AG09309 (cell line): ENCODE measurements around the gene KIF7.
A peak's percentile ranks its signal among the peaks of the same experiment; 100 is the strongest.

Experiments used
- DNase-seq: peaks from one replicate; pipeline ENCODE4 v3.0.0-alpha.2; 2010; ENCODE audit warnings: low read depth
- H3K4me3 ChIP-seq: 2 replicates; pipeline ENCODE4 v1.5.1; 2011; ENCODE audit warnings: mild to moderate bottlenecking, low read depth, low read length, moderate library complexity; ENCODE audit not compliant: control insufficient read depth
- TF ChIP-seq, protein P1 (sequence below): IDR thresholded peaks from 2 replicates; pipeline ENCODE4 v1.5.1; 2011; ENCODE audit warnings: mild to moderate bottlenecking, low read depth, low read length, inconsistent platforms; ENCODE audit not compliant: insufficient read depth, control insufficient read depth; ENCODE audit errors: missing control alignments

KIF7 gene

DNA sequence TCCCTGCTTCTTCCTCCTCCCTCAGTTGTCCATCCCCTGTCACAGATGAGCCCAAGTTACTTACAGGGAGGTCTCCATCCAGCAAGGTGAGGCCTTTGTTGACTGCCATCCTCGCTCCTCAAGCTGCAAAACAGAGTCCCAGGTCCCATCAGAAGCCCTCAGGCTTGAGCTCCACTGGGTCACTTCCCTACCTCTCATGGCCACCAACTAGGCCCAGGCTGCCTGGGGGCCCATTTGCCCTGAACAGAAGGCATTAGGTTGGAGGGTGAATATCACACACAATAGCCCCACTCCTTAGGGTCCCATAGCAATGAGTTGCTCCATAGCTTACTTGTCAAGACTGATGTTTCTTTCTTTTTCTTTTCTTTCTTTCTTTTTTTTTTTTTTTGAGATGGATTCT lies 22.1 kb upstream of the KIF7 start:
- no peak overlapping the region for H3K4me3 ChIP-seq
- TF ChIP-seq, protein P1, sequence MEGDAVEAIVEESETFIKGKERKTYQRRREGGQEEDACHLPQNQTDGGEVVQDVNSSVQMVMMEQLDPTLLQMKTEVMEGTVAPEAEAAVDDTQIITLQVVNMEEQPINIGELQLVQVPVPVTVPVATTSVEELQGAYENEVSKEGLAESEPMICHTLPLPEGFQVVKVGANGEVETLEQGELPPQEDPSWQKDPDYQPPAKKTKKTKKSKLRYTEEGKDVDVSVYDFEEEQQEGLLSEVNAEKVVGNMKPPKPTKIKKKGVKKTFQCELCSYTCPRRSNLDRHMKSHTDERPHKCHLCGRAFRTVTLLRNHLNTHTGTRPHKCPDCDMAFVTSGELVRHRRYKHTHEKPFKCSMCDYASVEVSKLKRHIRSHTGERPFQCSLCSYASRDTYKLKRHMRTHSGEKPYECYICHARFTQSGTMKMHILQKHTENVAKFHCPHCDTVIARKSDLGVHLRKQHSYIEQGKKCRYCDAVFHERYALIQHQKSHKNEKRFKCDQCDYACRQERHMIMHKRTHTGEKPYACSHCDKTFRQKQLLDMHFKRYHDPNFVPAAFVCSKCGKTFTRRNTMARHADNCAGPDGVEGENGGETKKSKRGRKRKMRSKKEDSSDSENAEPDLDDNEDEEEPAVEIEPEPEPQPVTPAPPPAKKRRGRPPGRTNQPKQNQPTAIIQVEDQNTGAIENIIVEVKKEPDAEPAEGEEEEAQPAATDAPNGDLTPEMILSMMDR, result no peak
- DNase-seq, result no peak

DNA sequence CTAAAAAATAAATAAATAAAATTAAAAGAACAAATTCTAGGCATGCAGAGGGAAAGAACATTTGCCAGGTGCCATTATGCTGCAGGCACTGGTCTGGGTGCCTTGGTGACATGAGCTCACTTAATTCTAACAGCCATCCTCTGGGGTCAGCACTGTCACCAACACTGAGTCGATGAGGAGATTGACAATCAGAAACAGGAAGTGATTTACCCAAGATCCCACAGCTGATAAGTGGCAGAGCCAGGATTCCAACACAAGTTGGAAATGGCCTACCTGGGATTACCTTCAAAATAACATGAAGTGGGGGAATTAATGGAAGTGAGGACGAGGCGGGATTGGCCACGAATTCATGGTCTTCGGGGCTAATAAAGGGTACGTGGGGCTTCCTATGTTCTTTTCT lies 20.3 kb upstream of the KIF7 start:
- TF ChIP-seq, protein P1, result no peak
- DNase-seq, result no peak
- no peak overlapping the region for H3K4me3 ChIP-seq

DNA sequence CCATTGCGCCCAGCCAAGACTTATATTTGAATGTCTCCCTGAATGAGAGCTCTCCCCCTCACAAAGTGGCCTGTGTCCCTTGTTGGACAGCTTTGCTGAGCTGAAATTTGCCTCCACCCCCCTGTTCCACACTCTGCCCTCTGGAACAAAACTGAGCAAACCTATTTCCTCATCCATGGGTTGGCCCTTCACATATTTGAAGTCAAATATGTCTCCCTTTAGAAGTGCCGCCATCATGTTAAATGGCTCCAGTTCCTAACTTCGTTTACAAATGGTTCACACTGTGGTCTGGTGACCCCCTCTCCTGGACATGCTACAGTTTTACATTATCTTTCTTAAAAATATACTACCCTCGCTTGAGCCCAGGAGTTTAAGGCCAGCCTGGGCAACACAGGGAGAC lies 19.3 kb upstream of the KIF7 start:
- no peak for DNase-seq
- no peak overlapping the region for H3K4me3 ChIP-seq
- TF ChIP-seq, protein P1, result no peak

DNA sequence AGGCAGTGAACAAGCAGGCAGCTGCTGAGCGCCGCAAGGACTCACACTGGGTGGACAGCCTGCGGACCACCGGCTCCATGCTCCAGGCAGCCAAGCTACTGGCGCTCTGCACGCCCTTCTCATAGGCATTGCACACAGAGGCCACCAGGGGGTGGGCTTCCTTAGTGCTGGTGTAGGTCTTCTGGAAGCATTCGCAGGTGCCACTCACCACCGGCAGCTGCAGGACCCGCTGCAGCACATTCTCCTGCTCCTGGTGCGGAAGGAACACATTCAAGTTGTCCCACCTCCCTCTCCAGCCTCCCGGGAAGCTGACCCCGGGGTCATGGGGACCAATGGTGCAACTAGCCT lies 17.9 kb upstream of the KIF7 start:
- no peak overlapping the region for H3K4me3 ChIP-seq
- TF ChIP-seq, protein P1, result peak; percentile 34
- no peak for DNase-seq

DNA sequence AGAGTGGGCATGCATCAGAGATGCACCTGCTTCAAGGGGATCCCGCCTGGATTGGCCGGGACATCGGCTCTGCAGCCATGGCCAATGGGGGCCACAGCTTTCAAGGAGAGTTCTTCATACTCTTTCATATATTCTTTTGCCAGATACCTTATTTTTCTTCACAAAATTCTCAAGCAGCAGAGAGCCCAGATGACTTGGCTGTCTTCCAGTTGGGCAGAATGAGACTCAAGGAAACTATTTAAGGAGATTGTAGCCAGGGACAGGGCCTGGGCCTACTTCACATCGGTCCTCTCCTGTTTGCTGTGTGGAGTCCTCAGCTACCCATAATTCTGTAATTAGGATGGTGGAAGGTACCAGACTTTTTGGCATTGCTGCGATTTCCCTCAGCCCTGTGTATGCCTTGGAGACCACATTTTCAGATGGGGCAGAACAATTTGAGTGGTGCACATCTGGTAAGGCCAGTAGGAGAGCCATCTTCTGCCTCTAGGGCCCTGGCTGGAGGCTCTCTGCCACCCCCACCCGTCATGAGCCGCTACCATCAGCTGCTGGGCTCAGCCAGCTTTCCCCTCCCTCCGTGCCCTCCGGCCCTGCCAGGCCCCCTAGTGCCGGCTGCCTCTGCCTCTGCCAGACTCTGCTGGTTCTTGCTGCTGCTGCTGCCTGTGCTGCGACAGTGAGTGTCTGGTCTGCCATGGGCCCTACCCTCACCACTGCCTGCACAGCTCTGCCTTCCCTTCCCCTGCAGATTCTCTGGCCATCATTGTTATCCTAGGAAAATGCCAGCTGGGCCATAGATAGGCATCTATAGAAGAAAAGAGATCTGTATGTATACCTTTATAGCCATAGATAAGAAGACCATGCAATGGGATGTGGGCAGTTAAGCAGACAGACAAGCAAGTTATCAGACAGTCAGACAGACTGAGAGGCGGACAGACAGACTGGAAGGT lies 17.2 kb upstream of the KIF7 start:
- DNase-seq, result no peak
- TF ChIP-seq, protein P1, result no peak
- H3K4me3 ChIP-seq, result no peak overlapping the region

DNA sequence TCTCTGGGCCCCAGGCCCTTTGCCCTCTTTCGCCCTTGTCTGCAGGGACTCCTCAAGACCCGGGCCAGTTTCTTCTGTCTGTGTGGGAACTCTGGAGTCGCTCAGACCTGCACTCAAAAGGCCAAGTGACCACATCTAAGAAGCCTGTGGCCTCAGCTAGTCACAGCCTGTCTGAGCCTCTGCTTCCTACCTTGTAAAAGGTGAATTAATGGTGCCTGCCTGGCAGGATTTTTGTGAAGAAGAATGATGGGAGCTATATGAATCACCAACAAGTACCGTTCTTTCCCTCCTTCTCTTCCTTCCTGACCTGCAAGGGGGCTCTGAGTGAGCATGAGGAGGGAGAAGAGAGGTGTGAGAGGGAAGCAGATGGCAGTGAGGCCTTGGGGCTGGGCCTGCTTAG lies 16.4 kb upstream of the KIF7 start:
- no peak overlapping the region for H3K4me3 ChIP-seq
- DNase-seq, result no peak
- TF ChIP-seq, protein P1, result no peak

DNA sequence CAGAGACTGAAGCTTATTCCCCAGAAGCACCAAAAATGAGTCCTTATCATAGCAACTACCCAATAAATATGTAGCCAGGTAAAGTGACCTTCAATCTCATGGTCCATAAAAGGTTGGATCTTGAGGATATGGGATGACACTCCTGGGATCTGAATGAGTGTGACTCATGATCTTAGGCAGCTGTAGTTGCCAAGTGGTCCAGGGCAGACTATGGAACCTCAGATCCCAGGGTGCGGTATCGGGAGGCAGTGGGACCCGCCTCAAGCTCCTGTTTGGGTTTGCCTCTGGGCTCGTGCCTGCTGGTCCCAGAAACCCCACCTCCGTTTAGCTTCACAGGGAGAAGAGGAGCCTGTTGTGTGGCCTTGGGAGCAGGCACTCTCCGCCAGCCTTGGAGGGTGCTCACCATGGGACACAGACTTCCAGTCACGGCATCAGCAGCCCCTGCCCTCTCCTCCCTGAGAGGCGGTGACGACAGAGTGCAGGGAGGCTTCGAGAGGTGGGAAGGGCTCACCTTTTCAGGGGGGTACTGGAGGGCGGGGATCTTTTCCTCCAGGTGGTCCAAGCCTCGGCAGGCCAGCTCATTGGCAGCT lies 15.8 kb upstream of the KIF7 start:
- TF ChIP-seq, protein P1, result no peak

More for the DNA sequence above, 15.8 kb upstream of the KIF7 start:
- no peak for DNase-seq
- H3K4me3 ChIP-seq, result no peak overlapping the region
